GM23248 (cell line): ENCODE data around the gene XPO4.

Experiments
- EZH2 ChIP-seq: fragments of 200-600 bp; sonication (generic); IDR thresholded peaks from 2 replicates; pipeline ENCODE4 v1.6.1; 2018; ENCODE audit warnings: antibody characterized with exemption, mild to moderate bottlenecking; ENCODE audit not compliant: insufficient read depth, poor library complexity, severe bottlenecking
- EZH2phosphoT487 ChIP-seq: fragments of 200-600 bp; sonication (generic); IDR thresholded peaks from 2 replicates; pipeline ENCODE4 v1.6.1; 2018; ENCODE audit warnings: antibody characterized with exemption, moderate library complexity, mild to moderate bottlenecking, low read depth; ENCODE audit not compliant: insufficient read depth

DNA sequence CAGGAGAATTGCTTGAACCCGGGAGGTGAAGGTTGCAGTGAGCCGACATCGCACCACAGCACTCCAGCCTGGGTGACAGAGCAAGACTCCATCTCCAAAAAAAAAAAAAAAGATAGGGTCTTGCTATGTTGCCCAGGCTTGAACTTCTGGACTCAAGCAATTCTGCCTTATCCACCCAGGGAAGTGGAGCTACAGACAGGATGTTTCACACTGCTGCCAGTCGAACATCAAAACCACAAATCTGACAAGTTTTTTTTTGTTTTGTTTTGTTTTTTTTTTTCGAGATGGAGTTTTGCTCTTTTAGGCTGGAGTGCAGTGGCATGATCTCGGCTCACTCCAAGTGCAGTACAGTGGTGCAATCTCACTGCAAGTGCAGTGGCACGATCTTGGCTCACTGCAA, 10.8 kb downstream of the XPO4 start:
- TF ChIP-seq EZH2 (no peak), EZH2phosphoT487 (no peak)
